Testis (tissue), 2 donors: Measurements from ENCODE around the gene AKAP8L.

Source experiments
- CTCF ChIP-seq, 3 experiments: fragments of 450-650 bp in 2 of 3; fragments of 200-600 bp in 1 of 3; sonication (generic) in 1 of 3; IDR thresholded peaks; one replicate each; pipeline ENCODE4 v1.5.1; 2016 to 2019; ENCODE audit warnings: antibody characterized with exemption in 3 of 3, mild to moderate bottlenecking in 2 of 3, moderate library complexity in 1 of 3
- POLR2A ChIP-seq: fragments of 450-650 bp; IDR thresholded peaks from one replicate; pipeline ENCODE4 v1.6.1; 2017; ENCODE audit warnings: antibody characterized with exemption, mild to moderate bottlenecking, moderate library complexity

DNA sequence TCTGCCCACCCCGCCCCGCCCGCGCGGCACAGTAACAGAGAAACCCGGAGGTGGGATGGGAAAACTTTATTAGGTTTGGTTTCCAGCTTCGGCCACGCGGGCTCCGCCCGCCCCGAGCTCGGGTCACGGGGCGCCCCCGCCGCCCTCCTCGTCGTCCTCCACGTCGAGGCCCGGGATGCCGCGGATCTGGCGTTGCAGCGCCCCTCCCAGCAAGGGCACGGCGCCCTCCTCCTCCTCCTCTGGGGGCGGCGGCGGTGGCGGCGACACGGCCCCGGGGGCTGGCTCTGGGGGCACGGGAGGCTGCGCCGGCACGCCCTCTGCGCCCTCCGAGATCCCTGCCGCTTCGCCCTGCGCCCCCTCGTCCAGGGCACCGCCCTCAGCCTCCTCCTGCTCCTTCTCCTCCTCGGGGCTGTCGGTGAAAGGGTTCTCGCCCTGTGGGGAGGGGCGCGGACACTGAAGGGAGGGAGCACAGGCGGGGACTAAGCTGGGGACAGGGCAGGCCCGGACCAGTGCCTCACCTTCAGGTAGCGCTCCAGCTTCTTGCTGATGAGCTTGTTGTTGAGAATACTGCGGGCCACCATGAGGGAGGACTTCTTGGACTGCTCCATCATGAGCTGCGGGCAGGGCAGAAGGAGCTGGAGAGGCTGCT is 38.7 kb downstream of the AKAP8L start:
- TF ChIP-seq CTCF (IDR thresholded peaks at IDR 0.05) (no peak), POLR2A (no peak)
